ENCODE data around the gene AOPEP. TPM values are rescaled to one million over a fixed set of nuclear protein-coding genes. Genes with fewer than 3 reads are reported as not detected.
"Not testable (repeated sequence)": the region's sequence is repeated elsewhere in the genome, so short reads cannot be mapped to it uniquely, and the experiment has no call there.

AOPEP gene
- total RNA-seq, 4 donors from 2014 or later, result 56.5 to 160 (median 103) TPM

DNA sequence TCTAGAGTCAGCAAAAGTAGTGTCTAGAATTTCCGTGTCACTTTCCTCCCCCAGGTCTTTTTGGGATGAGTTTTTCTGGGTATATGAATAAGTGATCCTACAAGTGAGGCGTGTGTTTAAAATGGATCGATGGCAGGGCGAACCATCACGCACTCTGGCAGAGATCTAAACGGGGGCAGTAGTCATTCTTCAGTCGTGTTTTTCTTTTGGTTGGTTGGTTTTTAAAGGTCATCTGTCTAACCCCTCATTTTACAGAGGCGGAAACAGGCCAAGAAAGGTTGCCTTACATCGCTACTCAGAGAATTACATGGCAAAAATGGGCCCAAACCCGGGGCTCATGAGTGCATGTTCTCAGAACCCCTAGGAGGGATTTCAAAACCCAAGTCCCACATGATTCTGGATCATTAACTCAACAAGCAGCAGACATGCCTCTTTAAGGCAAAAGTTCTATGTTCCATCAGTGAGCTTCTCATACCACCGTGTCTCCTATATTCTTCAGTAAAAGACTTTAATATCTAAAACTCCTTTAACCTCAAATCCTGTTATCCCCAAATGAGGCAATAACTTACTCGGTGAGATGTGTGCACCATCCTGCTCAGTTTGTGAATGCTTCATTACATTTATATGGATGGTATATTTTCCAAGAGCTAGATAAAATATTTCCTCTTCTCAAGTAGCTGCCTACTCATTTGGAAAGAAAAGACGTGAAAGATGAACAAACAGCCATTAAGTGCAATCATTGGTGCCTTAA, 145.8 kb downstream of the AOPEP start:
- no peaks in the 10 kb centered on the region for H3K36me3 ChIP-seq
- DNase-seq (no peak), ATAC-seq (no peak)
- H3K27me3 ChIP-seq, result no peaks in the 10 kb centered on the region
- H3K4me3 ChIP-seq, result no peak overlapping the region
- intact Hi-C loops (cut with DNase I; ENCODE audit: low total_unique reads) (no loop called here), in situ Hi-C loops (cut with MboI; ENCODE audit: low sequenced_read_pairs in 4 of 4) (no loop called here)
- peaks cover 57 to 65% of the 10 kb centered on the region in 2 donors for H3K4me1 ChIP-seq
- no peaks in the 10 kb centered on the region for H3K9me3 ChIP-seq
- TF ChIP-seq, protein P1, sequence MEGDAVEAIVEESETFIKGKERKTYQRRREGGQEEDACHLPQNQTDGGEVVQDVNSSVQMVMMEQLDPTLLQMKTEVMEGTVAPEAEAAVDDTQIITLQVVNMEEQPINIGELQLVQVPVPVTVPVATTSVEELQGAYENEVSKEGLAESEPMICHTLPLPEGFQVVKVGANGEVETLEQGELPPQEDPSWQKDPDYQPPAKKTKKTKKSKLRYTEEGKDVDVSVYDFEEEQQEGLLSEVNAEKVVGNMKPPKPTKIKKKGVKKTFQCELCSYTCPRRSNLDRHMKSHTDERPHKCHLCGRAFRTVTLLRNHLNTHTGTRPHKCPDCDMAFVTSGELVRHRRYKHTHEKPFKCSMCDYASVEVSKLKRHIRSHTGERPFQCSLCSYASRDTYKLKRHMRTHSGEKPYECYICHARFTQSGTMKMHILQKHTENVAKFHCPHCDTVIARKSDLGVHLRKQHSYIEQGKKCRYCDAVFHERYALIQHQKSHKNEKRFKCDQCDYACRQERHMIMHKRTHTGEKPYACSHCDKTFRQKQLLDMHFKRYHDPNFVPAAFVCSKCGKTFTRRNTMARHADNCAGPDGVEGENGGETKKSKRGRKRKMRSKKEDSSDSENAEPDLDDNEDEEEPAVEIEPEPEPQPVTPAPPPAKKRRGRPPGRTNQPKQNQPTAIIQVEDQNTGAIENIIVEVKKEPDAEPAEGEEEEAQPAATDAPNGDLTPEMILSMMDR (IDR thresholded peaks at IDR 0.05 in 4 of 5, conservative IDR thresholded peaks at IDR 0.05 in 1 of 5), result no peak
- TF ChIP-seq POLR2A (IDR thresholded peaks at IDR 0.05), result no peak
- H3K27ac ChIP-seq, result peak overlapping the region; percentile 89 to 96 (median 94)

DNA sequence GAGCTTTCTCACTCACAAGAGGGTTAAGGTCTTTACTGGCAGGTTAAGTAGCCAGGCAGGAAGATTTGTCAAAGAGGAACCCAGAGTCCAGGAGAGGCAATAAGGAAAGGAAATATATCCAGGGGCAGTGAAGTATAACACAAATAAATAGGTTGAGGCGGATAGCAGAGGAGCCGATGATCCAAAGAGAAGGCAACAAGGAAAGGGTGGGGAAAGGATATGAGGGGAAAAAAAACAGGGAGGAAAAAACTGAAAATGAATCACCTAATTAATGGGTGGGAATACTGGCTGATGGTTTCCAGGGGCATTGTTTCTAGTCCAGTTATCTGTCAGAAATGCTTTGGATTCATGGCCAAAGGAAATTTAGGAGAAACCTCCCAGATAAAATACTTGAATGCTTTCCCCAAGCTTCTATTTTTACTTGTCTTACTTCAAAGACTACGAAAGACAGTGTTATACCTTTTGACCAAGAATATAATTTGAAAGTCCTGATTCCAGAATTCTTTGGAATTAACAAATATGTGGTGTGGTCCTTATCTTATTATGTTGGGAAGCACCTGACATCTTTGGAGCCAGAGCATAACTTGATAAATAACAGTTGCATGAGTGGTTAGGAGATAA, 146.5 kb downstream of the AOPEP start:
- in situ Hi-C loops (cut with MboI; ENCODE audit: low sequenced_read_pairs in 4 of 4), result no loop called here
- Histone ChIP-seq H3K27ac (peak overlapping the region; percentile 89 to 96 (median 94)), H3K4me3 (no peak overlapping the region), H3K9me3 (no peaks in the 10 kb centered on the region), H3K27me3 (no peaks in the 10 kb centered on the region), H3K36me3 (no peaks in the 10 kb centered on the region), H3K4me1 (peaks cover 58% of the 10 kb centered on the region in 2 donors)
- TF ChIP-seq, protein P1 (IDR thresholded peaks at IDR 0.05 in 4 of 5, conservative IDR thresholded peaks at IDR 0.05 in 1 of 5), result no peak
- intact Hi-C loops (cut with DNase I; ENCODE audit: low total_unique reads), result no loop called here
- DNase-seq (no peak), ATAC-seq (no peak)

DNA sequence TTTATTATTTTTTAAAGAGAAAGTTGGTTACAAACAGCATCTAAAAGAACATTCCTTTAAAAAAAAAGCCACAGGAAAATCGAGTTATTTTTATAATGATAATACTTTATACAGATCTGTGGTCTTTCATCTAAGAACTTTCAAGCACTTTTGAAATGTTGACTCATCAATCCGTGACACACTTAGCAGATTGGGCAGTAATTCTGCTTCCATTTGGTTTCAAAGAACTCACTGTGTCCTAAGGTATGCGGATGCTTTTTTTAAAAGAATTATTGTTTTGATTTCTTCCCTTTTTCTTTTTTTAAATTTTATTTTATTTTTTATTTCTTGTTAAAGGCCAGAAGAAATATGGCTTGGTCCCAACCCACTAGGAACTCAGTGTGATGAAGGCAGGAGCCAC, 147.8 kb downstream of the AOPEP start:
- peaks cover 45 to 49% of the 10 kb centered on the region in 2 donors for H3K4me1 ChIP-seq
- in situ Hi-C loops (cut with MboI; ENCODE audit: low sequenced_read_pairs in 4 of 4) (no loop called here), intact Hi-C loops (cut with DNase I; ENCODE audit: low total_unique reads) (no loop called here)
- H3K36me3 ChIP-seq, result no peaks in the 10 kb centered on the region
- ATAC-seq (no peak), DNase-seq (no peak)
- H3K4me3 ChIP-seq, result no peak overlapping the region
- H3K27me3 ChIP-seq, result no peaks in the 10 kb centered on the region
- H3K27ac ChIP-seq, result peak overlapping the region in 1 of 4 donors; percentile 40
- TF ChIP-seq, protein P1 (IDR thresholded peaks at IDR 0.05 in 4 of 5, conservative IDR thresholded peaks at IDR 0.05 in 1 of 5), result no peak
- no peak for TF ChIP-seq POLR2A (IDR thresholded peaks at IDR 0.05)
- no peaks in the 10 kb centered on the region for H3K9me3 ChIP-seq

DNA sequence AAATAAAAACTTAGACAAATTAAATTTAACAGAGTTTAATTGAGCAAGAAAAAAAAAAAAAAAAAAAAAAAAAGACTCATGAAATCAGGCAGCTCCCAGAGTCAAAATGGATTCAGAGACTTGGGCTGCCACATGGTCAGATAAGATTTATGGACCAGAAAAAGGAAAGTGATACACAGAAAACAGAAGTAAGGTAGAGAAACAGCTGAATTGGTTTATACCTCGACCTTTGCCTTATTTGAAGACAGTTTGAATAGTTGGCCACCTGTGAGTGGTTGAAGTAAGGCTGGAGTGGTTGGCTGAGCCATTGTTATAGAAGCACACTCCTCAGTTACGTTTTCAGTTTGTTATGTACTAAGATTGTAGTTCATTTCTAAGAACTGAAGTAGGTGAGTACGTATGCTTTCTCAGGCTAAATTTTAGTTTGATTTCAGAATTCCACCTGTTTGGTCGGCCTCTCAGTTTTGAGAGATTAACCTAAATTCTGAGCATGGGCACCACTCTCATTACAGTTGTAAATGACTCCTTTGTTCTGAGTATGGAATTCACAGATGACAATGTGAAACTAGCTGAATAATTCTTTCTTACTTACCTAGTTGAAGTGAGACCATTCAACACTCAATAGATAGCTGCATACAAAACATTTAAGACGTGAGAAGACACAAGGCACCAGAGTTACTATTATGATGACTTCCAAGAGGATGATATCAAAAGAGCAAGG, 149.0 kb downstream of the AOPEP start:
- Histone ChIP-seq H3K9me3 (no peaks in the 10 kb centered on the region), H3K27me3 (no peaks in the 10 kb centered on the region), H3K36me3 (no peaks in the 10 kb centered on the region), H3K4me1 (peaks cover 34 to 41% of the 10 kb centered on the region in 2 donors), H3K27ac (no peak overlapping the region), H3K4me3 (no peak overlapping the region)
- DNase-seq (no peak), ATAC-seq (no peak)
- intact Hi-C loops (cut with DNase I; ENCODE audit: low total_unique reads) (loop anchor here (5.0 kb wide), 1 partner anchor 37 kb away; no protein-coding TSS in a partner anchor), in situ Hi-C loops (cut with MboI; ENCODE audit: low sequenced_read_pairs in 4 of 4) (no loop called here)
- no peak for TF ChIP-seq POLR2A (IDR thresholded peaks at IDR 0.05)
- TF ChIP-seq, protein P1 (IDR thresholded peaks at IDR 0.05 in 4 of 5, conservative IDR thresholded peaks at IDR 0.05 in 1 of 5), result no peak

DNA sequence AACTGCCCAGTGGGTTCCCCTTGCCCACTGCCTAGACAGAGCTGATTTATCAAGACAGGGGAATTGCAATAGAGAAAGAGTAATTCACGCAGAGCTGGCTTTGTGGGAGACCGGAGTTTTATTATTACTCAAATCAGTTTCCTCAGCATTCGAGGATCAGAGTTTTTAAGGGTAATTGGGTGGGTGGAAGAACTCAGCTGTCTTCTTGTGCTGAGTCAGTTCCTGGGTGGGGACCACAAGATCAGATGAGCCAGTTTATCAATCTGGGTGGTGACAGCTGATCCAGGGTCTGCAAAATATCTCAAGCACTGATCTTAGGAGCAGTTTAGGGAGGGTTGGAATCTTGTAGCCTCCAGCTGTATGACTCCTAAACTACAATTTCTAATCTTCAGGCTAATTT, 152.3 kb downstream of the AOPEP start:
- in situ Hi-C loops (cut with MboI; ENCODE audit: low sequenced_read_pairs in 4 of 4); H3K4me3 ChIP-seq; DNase-seq; H3K36me3 ChIP-seq; ATAC-seq; H3K27me3 ChIP-seq; H3K27ac ChIP-seq; H3K9me3 ChIP-seq: not testable (repeated sequence)
- peaks cover 14 to 25% of the 10 kb centered on the region in 2 donors for H3K4me1 ChIP-seq
- intact Hi-C loops (cut with DNase I; ENCODE audit: low total_unique reads), result loop anchor here (5.0 kb wide), 1 partner anchor 33 kb away; no protein-coding TSS in a partner anchor
